Brain microvascular endothelial cell (primary cell): ENCODE measurements around the gene GANAB.
"Not testable (repeated sequence)": the region's sequence is repeated elsewhere in the genome, so short reads cannot be mapped to it uniquely, and the experiment has no call there.

Experiments used
- DNase-seq: peaks from one replicate; pipeline ENCODE4 v3.0.0-alpha.2; 2020
- H3K27ac ChIP-seq: fragments of 250-450 bp; sonication (Bioruptor Pico); 2 replicates; pipeline ENCODE4 v1.5.1; 2020; ENCODE audit warnings: mild to moderate bottlenecking, moderate library complexity
- H3K27me3 ChIP-seq: fragments of 250-450 bp; sonication (Bioruptor Pico); replicated peaks from 2 replicates; pipeline ENCODE4 v1.5.1; 2020; ENCODE audit warnings: mild to moderate bottlenecking
- H3K36me3 ChIP-seq: fragments of 250-450 bp; sonication (Bioruptor Pico); replicated peaks from 2 replicates; pipeline ENCODE4 v1.5.1; 2020; ENCODE audit warnings: mild to moderate bottlenecking
- H3K4me3 ChIP-seq: 2 replicates; pipeline ENCODE4 v1.5.1; 2011; ENCODE audit warnings: low read depth, mild to moderate bottlenecking, control low read depth, low read length, moderate library complexity
- CTCF ChIP-seq: IDR thresholded peaks from 2 replicates; pipeline ENCODE4 v1.5.1; 2011; ENCODE audit warnings: low read depth, mild to moderate bottlenecking, moderate library complexity, low read length, control low read depth, inconsistent platforms; ENCODE audit errors: missing control alignments
- in situ Hi-C: cut with HindIII; loops from 2 replicates; pipeline ENCODE4 v1.10.0; 2017; ENCODE audit warnings: low sequenced_read_pairs, low pct_ligation_motif_present

The GANAB gene

GRCh38 chr11:62621567-62622470 is 24.6 kb downstream of the GANAB start, which contains the start of gene B3GAT3:
TSS of gene B3GAT3 (minus strand) at chr11:62621986. CDS start at chr11:62621947, 39 bp downstream.
- peak; percentile 96 for DNase-seq
- TF ChIP-seq CTCF, result peak; percentile 18
- Histone ChIP-seq H3K4me3 (peak within 1 kb of the TSS; percentile 78), H3K27me3 (no peaks in the 10 kb centered on the region), H3K36me3 (peaks cover 23% of the 10 kb centered on the region), H3K27ac (peak within 1 kb of the TSS; percentile 40)
- in situ Hi-C loops, result no loop called here

DNA sequence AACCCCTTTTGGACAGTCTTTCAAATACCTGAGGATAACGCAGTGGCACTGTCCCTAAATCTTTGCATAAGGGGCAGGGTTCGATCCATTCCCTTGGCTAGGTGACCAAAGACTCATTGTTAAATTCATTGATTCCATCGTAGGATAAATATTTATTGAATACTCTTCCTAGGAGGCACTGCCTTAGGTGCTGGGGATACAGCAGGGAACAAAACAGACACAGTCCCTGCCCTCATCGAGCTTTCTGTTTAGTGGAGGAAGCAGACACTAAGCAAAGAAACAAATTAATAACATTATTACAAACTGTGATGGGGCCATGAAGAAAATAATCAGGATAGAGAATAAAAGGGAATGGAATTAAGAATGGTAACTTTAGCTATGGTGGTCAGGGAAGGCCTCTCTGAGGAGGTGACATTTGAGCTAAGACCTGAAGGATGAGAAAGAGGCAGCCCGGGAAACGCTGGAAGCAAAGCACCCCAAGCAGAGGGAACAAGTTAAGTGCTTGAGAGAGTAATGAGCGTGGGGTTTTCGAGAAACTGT is 25.3 kb downstream of the GANAB start:
- Histone ChIP-seq H3K36me3 (peaks cover 23% of the 10 kb centered on the region), H3K4me3 (peak overlapping the region; percentile 78), H3K27me3 (no peaks in the 10 kb centered on the region), H3K27ac (peak overlapping the region; percentile 40)
- DNase-seq, result no peak
- no peak for TF ChIP-seq CTCF
- in situ Hi-C loops, result no loop called here

DNA sequence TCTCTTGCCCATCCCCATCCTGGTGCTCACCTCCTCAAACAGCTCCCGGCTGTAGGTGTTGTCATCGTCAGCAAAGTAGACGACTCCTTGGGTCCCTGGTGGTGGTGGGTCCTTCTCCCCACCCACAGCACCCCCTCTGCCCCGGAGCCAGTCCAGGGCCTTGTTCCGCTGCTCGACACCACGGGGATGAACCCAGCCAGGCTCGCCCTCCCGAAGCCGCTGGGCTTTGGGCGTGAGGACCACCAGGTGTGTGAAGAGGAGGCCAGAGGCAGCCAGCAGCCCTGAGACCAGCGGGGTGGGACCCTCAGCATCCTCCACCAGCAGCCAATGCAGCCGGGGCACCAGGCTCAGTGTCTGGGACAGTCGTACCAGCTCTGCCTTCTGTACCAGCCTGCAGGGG is 29.5 kb downstream of the GANAB start:
- in situ Hi-C loops, H3K4me3 ChIP-seq: not testable (repeated sequence)
- H3K36me3 ChIP-seq, result peaks cover 12% of the 10 kb centered on the region

GRCh38 chr11:62615521-62615920 is 30.9 kb downstream of the GANAB start:
- no peak for DNase-seq
- in situ Hi-C loops, result no loop called here
- TF ChIP-seq CTCF, result no peak
- Histone ChIP-seq H3K27ac (no peak overlapping the region), H3K27me3 (no peaks in the 10 kb centered on the region), H3K4me3 (no peak overlapping the region), H3K36me3 (peaks cover 12% of the 10 kb centered on the region)

More for the DNA sequence above, 29.5 kb downstream of the GANAB start:
- not testable (repeated sequence) for H3K27me3 ChIP-seq, DNase-seq, H3K27ac ChIP-seq

- Histone ChIP-seq H3K27ac (no peak overlapping the region), H3K36me3 (peaks cover 10% of the 10 kb centered on the region)
- DNase-seq, result no peak
These were observed 32.1 kb downstream of the GANAB start for GRCh38 chr11:62614275-62614674.

More at GRCh38 chr11:62614275-62614674, 32.1 kb downstream of the GANAB start:
- TF ChIP-seq CTCF, result no peak
- Histone ChIP-seq H3K27me3 (no peaks in the 10 kb centered on the region), H3K4me3 (no peak overlapping the region)
- in situ Hi-C loops, result no loop called here
